ENCODE data around the gene TEX44.
A peak's percentile ranks its signal among the peaks of the same experiment; 100 is the strongest.
"Not testable (repeated sequence)": the region's sequence is repeated elsewhere in the genome, so short reads cannot be mapped to it uniquely, and the experiment has no call there.

TEX44 gene

GRCh38 chr2:231592636-231593145, at the start of gene TEX44:
TEX44 (plus strand) TSS chr2:231592864; CDS start chr2:231592952, 88 bp downstream.
- DNase-seq: no peak

DNA sequence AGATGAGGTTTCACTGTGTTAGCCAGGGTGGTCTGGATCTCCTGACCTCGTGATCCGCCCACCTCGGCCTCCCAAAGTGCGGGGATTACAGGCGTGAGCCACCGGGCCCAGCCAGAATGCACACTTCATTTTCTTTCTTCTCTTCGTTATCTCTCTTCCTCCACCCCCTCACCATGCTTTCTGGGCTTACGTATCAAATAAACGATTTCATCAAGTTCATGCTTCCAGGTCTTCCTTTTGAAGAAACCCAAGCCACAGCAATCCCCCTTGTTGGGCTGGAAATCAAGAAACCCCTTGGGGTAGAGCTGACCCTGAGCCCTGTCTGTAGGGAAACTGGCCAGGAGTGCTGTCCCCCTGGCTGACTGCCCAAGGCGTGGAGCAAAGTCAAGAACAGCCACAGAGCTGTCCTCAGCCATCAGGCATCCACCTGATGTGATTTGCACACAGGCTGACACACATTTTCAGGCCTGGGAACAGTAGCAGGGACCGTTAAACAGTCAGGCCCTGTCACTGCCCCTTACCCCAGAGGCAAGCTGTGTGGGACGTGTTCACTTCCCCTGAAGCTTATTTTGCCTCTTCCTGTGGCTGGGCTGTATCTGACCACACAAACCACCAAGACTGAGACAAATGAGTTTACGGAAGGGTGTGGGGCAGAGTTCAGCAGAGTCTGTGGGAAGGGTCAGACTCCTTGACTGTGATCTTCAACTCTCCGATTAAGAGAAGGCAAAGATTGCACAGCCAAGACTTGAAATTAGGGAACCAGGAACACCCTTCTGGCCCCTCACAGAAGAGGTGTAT, 47.4 kb upstream of the TEX44 start:
- no peak for DNase-seq

- DNase-seq: no peak
Observed at GRCh38 chr2:231546014-231546715, 46.5 kb upstream of the TEX44 start.

- no peak for DNase-seq
Observed at GRCh38 chr2:231547315-231548110, 45.2 kb upstream of the TEX44 start.

DNA sequence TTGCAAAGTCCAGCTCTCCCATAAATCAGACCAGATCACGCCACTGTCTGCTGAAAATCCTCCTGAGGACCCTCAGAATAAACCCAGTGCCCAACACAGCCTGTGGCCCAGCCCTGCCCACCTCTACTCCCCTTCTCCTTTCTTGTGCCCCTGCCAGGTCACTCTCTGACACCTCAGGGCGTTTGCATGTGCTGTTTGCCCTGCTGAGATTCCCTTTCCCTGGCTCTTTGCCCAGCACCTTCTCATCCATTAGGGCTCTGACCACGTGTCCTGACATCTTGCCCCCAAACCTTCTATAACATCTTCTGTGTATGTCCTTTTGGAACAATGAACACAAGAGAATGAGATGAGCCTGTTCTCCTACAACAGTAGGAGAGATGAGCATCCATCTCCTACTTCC, 43.9 kb upstream of the TEX44 start:
- DNase-seq: no peak

- DNase-seq: no peak
Observed at GRCh38 chr2:231549446-231550239, 43.0 kb upstream of the TEX44 start.

GRCh38 chr2:231552752-231553151, 39.9 kb upstream of the TEX44 start:
- no peak for DNase-seq

DNA sequence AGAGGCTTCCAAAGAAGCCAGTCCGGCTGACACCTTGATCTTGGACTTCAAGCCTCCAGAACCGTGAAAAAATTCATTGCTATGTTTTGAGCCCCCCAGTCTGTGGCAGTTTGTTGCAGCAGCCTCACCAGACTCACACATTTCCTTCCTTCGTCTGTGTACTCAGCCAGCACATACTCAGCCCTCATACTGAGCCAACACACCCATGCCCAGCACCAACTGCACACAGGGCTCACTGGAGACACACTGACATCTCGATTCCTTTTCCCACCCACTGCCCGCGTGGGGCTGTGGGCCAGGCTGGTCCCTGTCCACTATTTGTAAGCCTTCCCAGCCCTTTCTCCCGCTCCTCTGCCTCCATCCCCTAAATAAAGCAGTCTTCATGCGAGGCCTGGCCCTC, 38.3 kb upstream of the TEX44 start:
- DNase-seq: no peak

DNA sequence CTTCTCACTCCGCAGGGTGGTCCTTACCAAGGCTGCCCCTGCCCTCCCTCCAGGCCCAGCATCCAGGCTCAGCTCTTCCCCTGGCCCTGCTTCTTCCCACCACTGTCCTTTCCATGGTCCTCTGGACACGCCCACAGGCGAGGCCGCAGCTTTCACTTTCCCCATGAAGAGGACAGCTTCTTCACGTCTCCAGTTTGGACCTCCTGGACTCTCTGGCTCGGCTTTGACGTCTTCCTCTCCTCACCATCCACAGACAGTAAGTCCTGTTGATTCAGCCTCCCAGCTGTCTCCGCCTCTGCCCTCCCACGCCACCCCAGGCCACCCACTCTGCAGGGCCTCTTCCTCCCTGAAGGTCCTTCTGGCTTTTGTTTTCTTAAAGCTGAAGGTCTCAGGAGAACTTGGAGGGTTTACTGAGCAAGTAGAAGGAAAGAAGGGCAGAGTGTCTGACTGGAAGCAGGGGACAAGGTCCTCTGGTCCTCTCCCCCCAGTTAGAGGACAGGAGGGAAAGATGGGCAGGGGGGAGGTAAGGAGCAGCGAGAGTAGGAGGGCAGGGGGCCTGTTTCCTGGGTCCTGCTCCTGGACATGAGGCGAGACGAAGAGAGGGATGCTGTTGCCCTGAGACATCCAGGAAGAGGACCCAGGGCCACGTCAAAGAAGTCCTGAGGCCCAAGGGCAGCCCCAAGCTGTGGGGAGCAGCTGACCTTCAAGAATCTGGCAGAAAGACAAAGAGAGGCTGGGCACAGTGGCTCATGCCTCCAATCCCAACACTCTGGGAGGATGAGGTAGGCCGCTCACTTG, 37.7 kb upstream of the TEX44 start:
- DNase-seq: no peak

DNA sequence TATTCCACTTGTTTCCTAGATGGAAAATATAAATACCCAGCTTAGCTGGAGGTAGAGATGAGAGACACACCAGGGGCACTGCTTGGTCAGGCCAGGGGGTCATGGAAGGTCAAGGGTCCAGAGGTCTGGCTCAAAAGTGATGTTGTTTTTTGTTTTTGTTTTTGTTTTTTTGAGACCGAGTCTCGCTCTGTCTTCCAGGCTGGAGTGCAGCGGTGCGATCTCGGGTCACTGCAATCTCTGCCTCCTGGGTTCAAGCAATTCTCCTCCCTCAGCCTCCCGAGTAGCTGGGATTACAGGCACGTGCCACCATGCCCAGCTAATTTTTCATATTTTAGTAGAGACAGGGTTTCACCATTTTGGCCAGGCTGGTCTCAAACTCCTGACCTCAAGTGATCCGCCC, 36.2 kb upstream of the TEX44 start:
- not testable (repeated sequence) for DNase-seq

DNA sequence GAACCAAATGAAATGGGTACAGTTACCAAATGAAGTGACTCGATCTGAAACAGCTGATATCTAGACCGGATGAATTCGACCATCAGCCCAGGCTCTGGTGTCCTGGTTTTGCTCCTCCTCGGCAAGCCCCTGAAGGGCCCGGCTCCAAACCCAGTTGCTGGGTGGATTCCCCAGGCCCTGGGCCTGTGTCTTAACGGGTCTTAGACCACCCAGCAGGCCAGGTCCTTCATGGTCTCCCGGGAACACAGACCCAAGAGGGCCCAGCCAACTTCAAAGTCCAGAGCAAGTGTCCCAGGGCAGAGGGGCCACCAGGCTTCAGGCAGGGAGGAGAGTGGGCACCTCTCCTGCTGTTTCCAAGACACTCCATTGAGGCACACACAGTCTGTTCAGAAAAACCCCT, 35.7 kb upstream of the TEX44 start:
- DNase-seq: no peak

DNA sequence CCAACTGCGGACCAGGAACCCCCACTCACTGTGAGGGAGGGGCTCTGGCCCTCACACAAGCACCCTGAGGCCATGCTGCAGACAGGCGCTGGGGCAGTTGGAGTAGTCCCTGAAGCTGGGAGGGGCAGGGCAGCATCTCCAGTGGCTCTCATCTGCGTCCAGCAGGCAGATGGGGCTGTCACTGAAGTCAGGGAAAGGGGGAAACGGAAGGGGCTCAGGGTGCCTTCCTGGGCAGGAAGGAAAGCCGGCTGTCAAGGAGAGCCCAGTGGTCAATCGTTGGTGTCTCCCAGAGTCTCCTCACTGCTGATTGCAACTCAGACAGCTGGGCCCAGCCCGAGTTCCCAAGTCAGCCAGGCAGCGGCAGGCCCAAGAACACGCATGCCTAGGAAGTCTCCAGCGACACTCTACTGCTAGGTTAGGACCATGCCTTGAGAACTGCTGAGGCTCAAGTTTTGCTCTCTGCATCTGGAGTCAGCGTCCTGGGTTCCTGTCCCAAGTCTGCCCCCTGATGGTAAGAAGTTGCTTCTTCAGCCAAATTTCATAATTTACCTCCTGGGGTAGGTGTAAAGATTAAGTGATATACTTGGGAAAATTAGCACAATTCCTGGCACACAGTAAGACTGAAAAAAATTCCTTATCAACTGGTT, 35.0 kb upstream of the TEX44 start:
- peak; percentile 21 for DNase-seq

GRCh38 chr2:231563378-231563961, 29.2 kb upstream of the TEX44 start:
- peak; percentile 38 for DNase-seq

DNA sequence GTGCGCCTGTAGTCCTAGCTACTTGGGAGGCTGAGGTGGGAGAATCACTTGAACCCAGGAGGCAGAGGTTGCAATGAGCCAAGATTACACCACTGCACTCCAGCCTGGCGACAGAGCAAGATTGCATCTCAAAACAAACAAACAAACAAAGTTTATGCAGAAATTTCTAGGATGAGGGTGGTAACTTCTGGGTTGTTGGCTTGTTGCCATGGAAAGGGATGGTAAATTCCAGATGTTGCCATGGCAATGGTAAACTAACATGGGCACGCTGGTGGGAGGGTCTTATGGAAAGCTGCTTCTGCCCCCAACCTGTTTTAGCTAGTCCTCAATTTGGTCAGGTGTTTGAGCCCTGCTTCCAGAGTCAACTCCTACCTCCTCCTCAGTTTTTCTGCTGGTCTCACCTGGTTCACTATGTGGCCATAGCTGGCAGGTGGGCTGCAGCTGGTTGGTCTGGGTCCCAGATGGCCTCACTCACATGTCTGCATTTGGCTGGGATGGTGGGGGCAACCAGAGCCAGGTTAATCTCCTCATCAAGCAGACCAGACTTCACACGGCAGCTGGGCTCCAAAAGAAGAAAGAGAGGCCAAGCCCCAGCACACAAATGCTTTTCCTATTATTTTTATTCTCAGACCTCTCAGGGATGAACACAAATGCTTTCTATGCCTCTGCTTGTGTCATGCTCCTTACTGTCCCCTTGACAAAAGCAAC, 26.6 kb upstream of the TEX44 start:
- no peak for DNase-seq

GRCh38 chr2:231567159-231567558, 25.5 kb upstream of the TEX44 start:
- DNase-seq: no peak

GRCh38 chr2:231568098-231568784, 24.4 kb upstream of the TEX44 start:
- no peak for DNase-seq

DNA sequence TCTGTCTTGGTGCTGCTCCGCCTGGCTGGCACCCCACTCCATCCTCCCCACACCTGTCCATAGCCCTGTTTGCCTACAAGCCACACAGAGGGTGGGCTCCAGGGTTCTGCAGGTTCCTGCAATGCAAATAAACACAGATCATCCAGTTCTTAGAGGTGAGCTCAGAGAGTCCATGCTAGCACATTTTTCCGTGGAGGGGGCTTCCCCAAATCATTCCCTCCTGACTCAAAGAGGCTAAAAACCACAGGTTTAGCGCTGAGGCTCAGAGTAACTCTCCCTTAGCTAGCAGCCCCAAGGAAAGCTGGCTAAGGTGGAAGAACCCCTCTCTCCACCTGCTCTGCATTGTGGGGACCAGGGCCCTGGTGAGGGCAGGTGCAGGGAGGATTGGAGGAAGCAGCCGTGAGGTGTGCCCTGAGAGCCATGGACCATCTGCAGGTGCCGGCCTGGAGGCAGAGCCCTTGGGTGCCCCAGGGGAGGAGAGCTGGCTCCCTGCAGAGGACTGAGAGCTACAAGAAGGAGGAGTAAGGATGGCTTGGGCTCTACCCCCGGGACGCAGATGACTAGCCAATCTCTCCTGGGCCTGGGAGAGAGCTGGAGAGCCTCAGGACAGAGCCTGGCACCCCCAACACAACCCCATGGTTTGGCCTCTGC, 23.8 kb upstream of the TEX44 start:
- DNase-seq: no peak

- not testable (repeated sequence) for DNase-seq
Observed at GRCh38 chr2:231570915-231571314, 21.7 kb upstream of the TEX44 start.

- no peak for DNase-seq
Observed at GRCh38 chr2:231571661-231572191, 20.9 kb upstream of the TEX44 start.
